ENCODE data around the gene MTR. TPM values are rescaled to one million over a fixed set of nuclear protein-coding genes. Genes with fewer than 3 reads are reported as not detected.

MTR gene
- total RNA-seq, 2 experiments from 2014 or later, result 22.3 to 63.8 TPM

DNA sequence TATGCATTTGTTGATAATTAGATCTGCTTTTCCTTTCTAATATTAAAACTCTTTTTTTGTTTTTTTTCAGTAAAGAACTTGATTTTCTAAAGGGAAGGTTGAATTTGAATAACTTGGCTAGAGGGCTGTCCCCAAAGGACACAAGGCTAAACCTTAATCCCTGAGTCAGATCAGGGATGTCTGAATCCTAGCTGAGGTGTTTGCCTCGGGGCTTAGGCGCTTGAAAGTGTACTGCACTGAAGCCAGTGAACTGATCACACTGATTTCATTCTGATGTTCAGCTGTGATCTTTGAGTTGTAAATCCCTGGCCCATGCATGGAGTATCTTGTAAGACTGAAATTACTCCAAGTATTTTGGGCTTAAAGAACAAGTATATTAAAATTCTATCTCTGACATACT is 42.8 kb downstream of the MTR start:
- intact Hi-C loops (cut with micrococcal nuclease; ENCODE audit: unreplicated experiment), result no loop called here
- no peaks in the 10 kb centered on the region for H3K9me3 ChIP-seq (ENCODE audit: low read length)
- peaks cover 93% of the 10 kb centered on the region for H3K36me3 ChIP-seq (ENCODE audit: insufficient read depth, low read length)
- no peaks in the 10 kb centered on the region for H3K9me2 ChIP-seq (ENCODE audit: insufficient read depth, low read length)
- CTCF ChIA-PET (ENCODE audit: unreplicated experiment), result no interaction called here
- H3K79me2 ChIP-seq (ENCODE audit: insufficient read depth, low read depth, low read length), result no peaks in the 10 kb centered on the region
- TF ChIP-seq, protein P1, sequence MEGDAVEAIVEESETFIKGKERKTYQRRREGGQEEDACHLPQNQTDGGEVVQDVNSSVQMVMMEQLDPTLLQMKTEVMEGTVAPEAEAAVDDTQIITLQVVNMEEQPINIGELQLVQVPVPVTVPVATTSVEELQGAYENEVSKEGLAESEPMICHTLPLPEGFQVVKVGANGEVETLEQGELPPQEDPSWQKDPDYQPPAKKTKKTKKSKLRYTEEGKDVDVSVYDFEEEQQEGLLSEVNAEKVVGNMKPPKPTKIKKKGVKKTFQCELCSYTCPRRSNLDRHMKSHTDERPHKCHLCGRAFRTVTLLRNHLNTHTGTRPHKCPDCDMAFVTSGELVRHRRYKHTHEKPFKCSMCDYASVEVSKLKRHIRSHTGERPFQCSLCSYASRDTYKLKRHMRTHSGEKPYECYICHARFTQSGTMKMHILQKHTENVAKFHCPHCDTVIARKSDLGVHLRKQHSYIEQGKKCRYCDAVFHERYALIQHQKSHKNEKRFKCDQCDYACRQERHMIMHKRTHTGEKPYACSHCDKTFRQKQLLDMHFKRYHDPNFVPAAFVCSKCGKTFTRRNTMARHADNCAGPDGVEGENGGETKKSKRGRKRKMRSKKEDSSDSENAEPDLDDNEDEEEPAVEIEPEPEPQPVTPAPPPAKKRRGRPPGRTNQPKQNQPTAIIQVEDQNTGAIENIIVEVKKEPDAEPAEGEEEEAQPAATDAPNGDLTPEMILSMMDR (conservative IDR thresholded peaks at IDR 0.05; ENCODE audit: low read length), result no peak
- TF ChIP-seq EZH2phosphoT487 (IDR thresholded peaks at IDR 0.05; ENCODE audit: borderline replicate concordance, low read depth, low read length), result no peak
- BruUV-seq (replicated peaks), result no TSS peak
- no peak overlapping the region for H3K4me2 ChIP-seq (ENCODE audit: low read length)
- H2AFZ ChIP-seq (ENCODE audit: low read length), result no peak overlapping the region
- no peaks in the 10 kb centered on the region for H4K20me1 ChIP-seq (ENCODE audit: insufficient read depth, low read length)
- no peak overlapping the region for H3K27ac ChIP-seq (ENCODE audit: low read depth, low read length, poor library complexity, severe bottlenecking)
- no peaks in the 10 kb centered on the region for H3K4me1 ChIP-seq (ENCODE audit: insufficient read depth, low read length, poor library complexity, severe bottlenecking)
- DNase-seq (ENCODE audit: low spot score), result no peak
- H3K4me3 ChIP-seq (ENCODE audit: low read depth, low read length, poor library complexity, severe bottlenecking), result no peak overlapping the region
- POLR2A ChIA-PET, result interaction anchor here (1.0 kb wide), 1 partner anchor 15 kb away, joined by 3 read pairs; no protein-coding TSS in a partner anchor

DNA sequence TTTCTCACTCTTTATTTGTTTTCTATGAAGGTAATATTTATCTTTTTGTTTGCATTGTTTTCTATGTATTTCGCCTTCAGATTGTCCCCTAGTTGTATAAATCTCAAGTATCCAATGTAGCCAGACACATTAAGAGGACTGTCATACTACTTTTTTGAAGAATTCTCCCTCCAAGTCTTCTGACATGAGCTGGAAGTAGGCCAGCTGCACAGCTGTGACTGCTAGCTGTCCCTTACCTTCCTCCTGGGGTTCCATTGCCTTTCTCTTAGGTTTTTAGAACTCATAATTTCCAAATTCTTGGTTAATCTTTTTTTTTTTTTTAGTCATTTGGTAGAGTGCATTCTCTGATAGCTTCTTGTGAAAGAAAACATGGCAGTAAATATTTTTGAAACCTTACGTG is 46.2 kb downstream of the MTR start:
- no peak for TF ChIP-seq EZH2phosphoT487 (IDR thresholded peaks at IDR 0.05; ENCODE audit: borderline replicate concordance, low read depth, low read length)
- TF ChIP-seq, protein P1 (conservative IDR thresholded peaks at IDR 0.05; ENCODE audit: low read length), result no peak
- no peak overlapping the region for H3K27ac ChIP-seq (ENCODE audit: low read depth, low read length, poor library complexity, severe bottlenecking)
- ChIA-PET POLR2A (interaction anchor here (0.7 to 0.9 kb wide), 2 partner anchors 11 to 24 kb away, joined by 3 read pairs; no protein-coding TSS in a partner anchor), CTCF (ENCODE audit: unreplicated experiment) (no interaction called here)
- intact Hi-C loops (cut with micrococcal nuclease; ENCODE audit: unreplicated experiment), result no loop called here
- no peak overlapping the region for H3K4me2 ChIP-seq (ENCODE audit: low read length)
- no peak overlapping the region for H2AFZ ChIP-seq (ENCODE audit: low read length)
- no TSS peak for BruUV-seq (replicated peaks)
- H3K9me2 ChIP-seq (ENCODE audit: insufficient read depth, low read length), result no peaks in the 10 kb centered on the region
- no peaks in the 10 kb centered on the region for H4K20me1 ChIP-seq (ENCODE audit: insufficient read depth, low read length)
- no peaks in the 10 kb centered on the region for H3K4me1 ChIP-seq (ENCODE audit: insufficient read depth, low read length, poor library complexity, severe bottlenecking)
- no peak overlapping the region for H3K4me3 ChIP-seq (ENCODE audit: low read depth, low read length, poor library complexity, severe bottlenecking)
- H3K9me3 ChIP-seq (ENCODE audit: low read length), result no peaks in the 10 kb centered on the region
- H3K36me3 ChIP-seq (ENCODE audit: insufficient read depth, low read length), result peaks cover 92% of the 10 kb centered on the region
- DNase-seq (ENCODE audit: low spot score), result no peak
- no peaks in the 10 kb centered on the region for H3K79me2 ChIP-seq (ENCODE audit: insufficient read depth, low read depth, low read length)

DNA sequence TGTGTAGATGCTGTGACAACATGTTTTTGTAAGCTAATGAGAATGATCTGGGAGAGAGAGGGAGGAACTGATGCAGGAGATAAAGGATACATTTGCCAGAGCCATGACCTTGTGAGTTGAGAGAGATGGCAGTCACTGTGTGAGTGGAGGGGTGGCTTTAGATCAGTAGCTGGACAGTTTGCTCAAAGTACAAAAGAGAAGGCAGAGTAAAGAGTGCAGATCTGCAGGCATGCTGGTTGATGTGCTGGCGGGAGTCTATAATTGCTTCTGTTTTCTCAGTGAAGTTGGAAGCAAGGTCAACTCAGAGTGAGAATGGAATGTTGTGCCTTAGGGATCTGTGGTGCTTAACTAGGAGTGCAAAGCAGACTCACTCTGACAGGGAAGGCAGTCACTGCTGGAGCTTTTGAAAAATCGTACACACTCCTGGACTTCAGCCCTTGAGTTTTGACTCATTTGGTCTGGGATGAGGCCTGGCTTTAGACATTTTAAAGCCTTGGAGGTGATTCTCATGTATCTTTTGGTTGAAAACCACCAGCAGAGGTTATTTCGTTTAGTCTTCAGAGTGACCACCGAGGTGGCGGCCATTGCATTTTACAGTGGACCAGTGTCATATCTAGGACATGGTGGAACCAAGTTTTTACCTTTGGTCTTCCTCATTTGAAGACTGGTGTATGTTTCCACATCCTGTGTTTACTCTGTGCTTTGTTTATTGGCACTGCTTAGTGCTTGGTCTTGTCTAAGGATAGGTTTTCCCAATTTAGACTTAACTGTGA is 49.6 kb downstream of the MTR start:
- H3K9me3 ChIP-seq (ENCODE audit: low read length), result no peaks in the 10 kb centered on the region
- no peaks in the 10 kb centered on the region for H4K20me1 ChIP-seq (ENCODE audit: insufficient read depth, low read length)
- ChIA-PET CTCF (ENCODE audit: unreplicated experiment) (no interaction called here), POLR2A (no interaction called here)
- intact Hi-C loops (cut with micrococcal nuclease; ENCODE audit: unreplicated experiment), result no loop called here
- H3K4me1 ChIP-seq (ENCODE audit: insufficient read depth, low read length, poor library complexity, severe bottlenecking), result no peaks in the 10 kb centered on the region
- H3K9me2 ChIP-seq (ENCODE audit: insufficient read depth, low read length), result no peaks in the 10 kb centered on the region
- no peak overlapping the region for H3K4me3 ChIP-seq (ENCODE audit: low read depth, low read length, poor library complexity, severe bottlenecking)
- H3K4me2 ChIP-seq (ENCODE audit: low read length), result no peak overlapping the region
- H3K36me3 ChIP-seq (ENCODE audit: insufficient read depth, low read length), result peaks cover 89% of the 10 kb centered on the region
- H2AFZ ChIP-seq (ENCODE audit: low read length), result no peak overlapping the region
- H3K79me2 ChIP-seq (ENCODE audit: insufficient read depth, low read depth, low read length), result no peaks in the 10 kb centered on the region
- H3K27ac ChIP-seq (ENCODE audit: low read depth, low read length, poor library complexity, severe bottlenecking), result no peak overlapping the region
- TF ChIP-seq, protein P1 (conservative IDR thresholded peaks at IDR 0.05; ENCODE audit: low read length), result no peak
- no peak for TF ChIP-seq EZH2phosphoT487 (IDR thresholded peaks at IDR 0.05; ENCODE audit: borderline replicate concordance, low read depth, low read length)
- DNase-seq (ENCODE audit: low spot score), result no peak
- no TSS peak for BruUV-seq (replicated peaks)

Data from OCI-LY7 (cell line).